ENCODE results near the gene IP6K1. TPM values are rescaled to one million over a fixed set of nuclear protein-coding genes. Genes with fewer than 3 reads are reported as not detected.
"Not testable (repeated sequence)": the region's sequence is repeated elsewhere in the genome, so short reads cannot be mapped to it uniquely, and the experiment has no call there.

The IP6K1 gene
- polyA plus RNA-seq, 1 donor (not counting 4 experiments of a cell fraction or from before 2014, with no cell fraction given): 24.5 TPM

DNA sequence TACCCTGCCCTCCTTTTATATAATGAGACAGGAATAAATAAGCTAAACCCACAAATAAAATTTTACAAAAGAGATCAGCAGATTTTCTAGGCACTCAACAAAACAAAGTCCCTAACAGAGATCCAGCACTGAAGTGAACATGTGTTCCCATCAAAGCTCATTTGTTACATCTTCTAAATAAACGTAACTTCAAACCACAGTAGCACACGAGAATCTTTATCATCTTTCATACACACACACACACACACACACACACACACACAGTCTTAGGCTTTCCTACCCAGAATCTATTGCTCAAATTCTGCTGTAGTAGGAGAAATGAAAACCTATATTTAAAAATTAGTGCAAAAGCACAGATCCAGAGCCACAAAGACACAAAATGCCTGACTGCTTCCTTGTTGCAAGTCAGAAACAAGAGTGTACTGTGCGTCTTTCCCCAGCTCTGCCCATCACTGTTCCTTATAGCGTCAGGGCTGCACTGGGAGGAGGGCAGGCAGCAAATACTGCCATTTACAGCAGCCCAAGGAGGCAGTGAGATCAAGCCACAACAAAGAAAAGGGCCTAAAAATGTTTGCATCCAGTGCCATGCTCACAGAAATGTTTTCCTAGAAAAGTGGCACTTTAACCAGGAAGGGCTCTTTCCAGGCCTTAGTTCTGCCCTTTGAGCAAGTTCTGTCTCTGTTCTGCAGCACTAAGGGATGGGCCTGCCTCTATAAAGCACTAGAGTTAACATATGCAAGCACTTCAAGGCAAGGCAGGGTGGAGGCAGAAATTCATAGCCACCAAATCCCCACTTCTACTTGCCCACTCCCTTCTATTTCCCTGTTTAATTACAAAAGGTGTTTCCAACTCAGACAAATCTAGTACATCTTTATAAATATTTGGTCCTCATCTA is 6.0 kb downstream of the IP6K1 start:
- Histone ChIP-seq H3K27ac (ENCODE audit: control insufficient read depth, insufficient read depth, low read length) (no peak overlapping the region), H3K4me1 (ENCODE audit: control insufficient read depth, extremely low read depth, insufficient read depth, low read length) (no peaks in the 10 kb centered on the region), H3K79me2 (ENCODE audit: control insufficient read depth, insufficient read depth, low read length) (peaks cover 76% of the 10 kb centered on the region), H3K4me3 (ENCODE audit: control insufficient read depth in 2 of 3, extremely low read depth in 1 of 3, insufficient read depth in 2 of 3, low read depth in 1 of 3, low read length in 3 of 3) (no peak overlapping the region), H2AFZ (ENCODE audit: control insufficient read depth, low read length) (no peak overlapping the region), H4K20me1 (ENCODE audit: control insufficient read depth, extremely low read depth, insufficient read depth, low read length) (peaks cover under 1% of the 10 kb centered on the region), H3K27me3 (ENCODE audit: control insufficient read depth, extremely low read depth, insufficient read depth, low read length) (no peaks in the 10 kb centered on the region), H3K4me2 (ENCODE audit: control insufficient read depth, extremely low read depth, insufficient read depth, low read depth, low read length) (no peak overlapping the region), H3K36me3 (ENCODE audit: control insufficient read depth in 2 of 2, extremely low read depth in 1 of 2, insufficient read depth in 2 of 2, low read length in 2 of 2) (peaks cover 9 to 15% of the 10 kb centered on the region in 2 experiments), H3K9ac (ENCODE audit: control insufficient read depth, extremely low read depth, insufficient read depth, low read length) (no peak overlapping the region), H3K9me3 (ENCODE audit: control insufficient read depth, low read depth, low read length) (no peaks in the 10 kb centered on the region), H3K9me1 (ENCODE audit: control insufficient read depth, extremely low read depth, insufficient read depth, low read length) (no peaks in the 10 kb centered on the region)
- DNase-seq (ENCODE audit: low read depth, low spot score) (no peak), FAIRE-seq (no peak)
- dilution Hi-C loops (cut with MboI; ENCODE audit: extremely low pct_ligation_motif_present, low sequenced_read_pairs): no loop called here
- no peak for TF ChIP-seq EZH2 (IDR thresholded peaks at IDR 0.05; ENCODE audit: low read length)
- TF ChIP-seq CTCF (optimal IDR thresholded peaks at IDR 0.05 in 1 of 3, IDR thresholded peaks at IDR 0.05 in 1 of 3, conservative IDR thresholded peaks at IDR 0.05 in 1 of 3; ENCODE audit: extremely low read depth in 1 of 3, insufficient read depth in 2 of 3, low read length in 3 of 3): no peak

DNA sequence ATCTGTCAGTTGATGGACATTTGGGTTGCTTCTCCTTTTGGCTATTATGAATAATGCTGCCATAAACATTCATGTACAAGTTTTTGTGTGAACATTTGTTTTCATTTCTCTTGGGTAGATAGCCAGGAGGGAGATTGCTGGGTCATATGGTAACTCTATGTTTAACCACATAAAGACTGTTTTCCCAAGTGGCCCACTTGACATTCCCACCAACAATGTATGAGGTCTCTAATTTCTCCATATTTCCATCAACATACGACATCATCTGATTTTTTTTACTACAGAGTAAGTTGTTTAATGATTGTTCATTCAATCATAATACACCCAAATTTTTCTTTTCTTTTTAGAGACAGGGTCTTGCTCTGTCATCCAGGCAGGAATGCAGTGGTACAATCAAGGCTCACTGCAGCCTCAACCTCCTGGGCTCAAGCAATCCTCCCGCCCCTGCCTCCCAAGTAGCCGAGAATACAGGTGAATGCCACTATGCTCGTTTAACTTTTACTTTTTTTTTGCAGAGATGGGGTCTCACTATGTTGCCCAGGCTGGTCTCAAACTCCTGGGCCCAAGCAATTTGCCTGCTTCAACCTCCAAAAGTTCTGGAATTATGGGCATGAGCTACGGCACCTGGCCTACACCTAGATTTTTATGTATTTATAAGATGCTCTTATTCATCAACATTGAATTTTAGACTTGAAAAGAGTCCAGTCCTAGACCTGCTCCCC is 6.8 kb downstream of the IP6K1 start:
- Histone ChIP-seq H4K20me1 (ENCODE audit: control insufficient read depth, extremely low read depth, insufficient read depth, low read length) (peaks cover 3% of the 10 kb centered on the region), H3K27ac (ENCODE audit: control insufficient read depth, insufficient read depth, low read length) (no peak overlapping the region), H3K9me3 (ENCODE audit: control insufficient read depth, low read depth, low read length) (no peaks in the 10 kb centered on the region), H3K9me1 (ENCODE audit: control insufficient read depth, extremely low read depth, insufficient read depth, low read length) (peaks cover under 1% of the 10 kb centered on the region), H3K4me1 (ENCODE audit: control insufficient read depth, extremely low read depth, insufficient read depth, low read length) (no peaks in the 10 kb centered on the region), H3K4me3 (ENCODE audit: control insufficient read depth in 2 of 3, extremely low read depth in 1 of 3, insufficient read depth in 2 of 3, low read depth in 1 of 3, low read length in 3 of 3) (no peak overlapping the region), H3K79me2 (ENCODE audit: control insufficient read depth, insufficient read depth, low read length) (peaks cover 75% of the 10 kb centered on the region), H3K4me2 (ENCODE audit: control insufficient read depth, extremely low read depth, insufficient read depth, low read depth, low read length) (no peak overlapping the region), H3K36me3 (ENCODE audit: control insufficient read depth in 2 of 2, extremely low read depth in 1 of 2, insufficient read depth in 2 of 2, low read length in 2 of 2) (peaks cover 11 to 17% of the 10 kb centered on the region in 2 experiments), H3K9ac (ENCODE audit: control insufficient read depth, extremely low read depth, insufficient read depth, low read length) (no peak overlapping the region), H2AFZ (ENCODE audit: control insufficient read depth, low read length) (no peak overlapping the region), H3K27me3 (ENCODE audit: control insufficient read depth, extremely low read depth, insufficient read depth, low read length) (no peaks in the 10 kb centered on the region)
- DNase-seq (ENCODE audit: low read depth, low spot score) (no peak), FAIRE-seq (no peak)
- no peak for TF ChIP-seq EZH2 (IDR thresholded peaks at IDR 0.05; ENCODE audit: low read length)
- no peak for TF ChIP-seq CTCF (optimal IDR thresholded peaks at IDR 0.05 in 1 of 3, IDR thresholded peaks at IDR 0.05 in 1 of 3, conservative IDR thresholded peaks at IDR 0.05 in 1 of 3; ENCODE audit: extremely low read depth in 1 of 3, insufficient read depth in 2 of 3, low read length in 3 of 3)
- dilution Hi-C loops (cut with MboI; ENCODE audit: extremely low pct_ligation_motif_present, low sequenced_read_pairs): no loop called here

GRCh38 chr3:49776101-49776500 is 10.2 kb downstream of the IP6K1 start:
- H3K27ac ChIP-seq (ENCODE audit: control insufficient read depth, insufficient read depth, low read length); H3K27me3 ChIP-seq (ENCODE audit: control insufficient read depth, extremely low read depth, insufficient read depth, low read length); dilution Hi-C loops (cut with MboI; ENCODE audit: extremely low pct_ligation_motif_present, low sequenced_read_pairs); H3K4me1 ChIP-seq (ENCODE audit: control insufficient read depth, extremely low read depth, insufficient read depth, low read length); H4K20me1 ChIP-seq (ENCODE audit: control insufficient read depth, extremely low read depth, insufficient read depth, low read length); H3K36me3 ChIP-seq (ENCODE audit: control insufficient read depth in 2 of 2, extremely low read depth in 1 of 2, insufficient read depth in 2 of 2, low read length in 2 of 2); FAIRE-seq; H3K4me2 ChIP-seq (ENCODE audit: control insufficient read depth, extremely low read depth, insufficient read depth, low read depth, low read length); H3K9me3 ChIP-seq (ENCODE audit: control insufficient read depth, low read depth, low read length); H3K4me3 ChIP-seq (ENCODE audit: control insufficient read depth in 2 of 3, extremely low read depth in 1 of 3, insufficient read depth in 2 of 3, low read depth in 1 of 3, low read length in 3 of 3); DNase-seq (ENCODE audit: low read depth, low spot score); H2AFZ ChIP-seq (ENCODE audit: control insufficient read depth, low read length); H3K9ac ChIP-seq (ENCODE audit: control insufficient read depth, extremely low read depth, insufficient read depth, low read length); H3K9me1 ChIP-seq (ENCODE audit: control insufficient read depth, extremely low read depth, insufficient read depth, low read length): not testable (repeated sequence)
- peaks cover 78% of the 10 kb centered on the region for H3K79me2 ChIP-seq (ENCODE audit: control insufficient read depth, insufficient read depth, low read length)
